ENCODE results near the gene NTM.

The NTM gene

DNA sequence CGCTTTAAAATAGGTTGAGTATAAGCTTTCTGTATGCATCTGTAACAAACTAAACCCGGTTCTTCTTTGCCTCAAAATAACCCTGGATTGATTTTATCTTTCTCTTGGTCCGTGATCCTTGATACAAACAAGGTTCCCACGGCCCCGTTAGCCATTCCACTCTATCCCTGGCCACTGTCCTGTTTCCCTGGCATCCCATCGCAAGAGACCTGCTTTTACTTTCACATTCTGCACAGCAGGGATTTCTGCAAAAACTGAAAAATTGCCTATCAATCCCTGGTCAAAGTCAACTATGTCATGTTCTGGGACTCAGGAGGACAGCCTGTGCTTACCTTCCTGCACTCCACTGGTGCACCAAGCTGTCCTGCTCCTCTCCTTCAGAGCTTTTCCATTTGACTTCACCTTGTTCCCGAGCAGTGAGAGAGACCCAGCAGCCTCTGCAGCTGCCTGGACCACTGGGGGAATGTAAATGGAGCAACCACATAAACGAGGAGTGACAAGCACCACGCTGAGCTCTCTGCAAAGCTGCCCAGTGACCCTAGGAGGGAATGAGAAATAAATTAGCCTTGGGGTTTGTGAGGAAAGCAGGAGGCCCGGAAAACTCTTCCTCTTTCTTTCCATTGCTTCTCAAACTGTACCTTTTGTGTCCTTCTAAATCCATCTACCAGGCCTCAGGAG, 175.9 kb downstream of the NTM start:
- Histone ChIP-seq H3K36me3 (ENCODE audit: control insufficient read depth, insufficient read depth, low read length) (no peaks in the 10 kb centered on the region), H3K4me3 (ENCODE audit: extremely low read depth, insufficient read depth, low read length, poor library complexity, severe bottlenecking) (no peak overlapping the region), H3K9me3 (ENCODE audit: control insufficient read depth, low read length) (no peaks in the 10 kb centered on the region), H3K27ac (ENCODE audit: low read depth, low read length, severe bottlenecking) (no peak overlapping the region), H3K4me1 (ENCODE audit: control insufficient read depth, insufficient read depth, low read length, poor library complexity, severe bottlenecking) (no peaks in the 10 kb centered on the region)
- 55 to 63% methylated on average over 8 to 9 of the region's 10 CpGs for WGBS, 2 experiments (ENCODE audit: insufficient coverage in 2 of 2)

DNA sequence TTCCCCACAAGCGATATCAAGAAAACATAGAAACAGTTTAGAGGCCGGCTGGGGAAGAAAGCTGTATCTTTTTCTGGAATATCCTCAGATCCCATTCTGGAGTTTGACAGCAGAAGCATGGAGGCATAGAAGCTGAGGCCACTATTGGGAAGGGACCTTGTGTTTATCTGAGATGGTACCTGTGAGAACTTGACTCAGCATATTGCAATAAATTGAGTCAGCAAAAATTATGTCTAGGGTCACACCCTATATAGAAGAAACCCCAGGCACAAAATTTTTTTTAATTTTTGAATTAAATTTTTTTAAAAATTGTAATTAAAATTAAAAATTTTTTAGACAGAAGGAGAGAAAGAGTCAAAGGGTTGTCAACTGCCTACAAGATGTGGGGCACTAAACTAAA, 178.7 kb downstream of the NTM start:
- H3K36me3 ChIP-seq (ENCODE audit: control insufficient read depth, insufficient read depth, low read length) = no peaks in the 10 kb centered on the region
- no peak overlapping the region for H3K27ac ChIP-seq (ENCODE audit: low read depth, low read length, severe bottlenecking)
- no peaks in the 10 kb centered on the region for H3K9me3 ChIP-seq (ENCODE audit: control insufficient read depth, low read length)
- H3K4me1 ChIP-seq (ENCODE audit: control insufficient read depth, insufficient read depth, low read length, poor library complexity, severe bottlenecking) = no peaks in the 10 kb centered on the region
- WGBS, 2 experiments (ENCODE audit: insufficient coverage in 2 of 2) = 73 to 86% methylated on average over 2 of the region's 2 CpGs
- H3K4me3 ChIP-seq (ENCODE audit: extremely low read depth, insufficient read depth, low read length, poor library complexity, severe bottlenecking) = no peak overlapping the region

DNA sequence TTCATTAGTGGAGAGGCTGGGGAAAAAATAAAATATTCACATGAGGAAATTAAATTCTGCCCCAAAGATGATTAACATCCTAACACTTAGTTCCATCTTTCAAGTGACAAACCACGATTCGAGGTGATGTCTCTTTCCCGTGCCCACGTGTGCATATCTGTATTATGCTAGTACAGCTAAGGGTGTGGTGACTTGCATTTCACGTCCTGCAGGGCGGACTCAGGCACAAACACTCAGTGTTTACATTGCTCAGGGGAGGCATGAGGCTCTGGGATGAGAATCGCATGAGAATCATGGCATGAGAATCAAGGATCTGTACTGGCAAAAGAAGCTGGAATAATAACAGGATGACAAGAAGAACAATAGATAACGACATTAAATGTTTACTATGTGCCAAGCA, 179.4 kb downstream of the NTM start:
- Histone ChIP-seq H3K9me3 (ENCODE audit: control insufficient read depth, low read length) (no peaks in the 10 kb centered on the region), H3K4me1 (ENCODE audit: control insufficient read depth, insufficient read depth, low read length, poor library complexity, severe bottlenecking) (no peaks in the 10 kb centered on the region), H3K27ac (ENCODE audit: low read depth, low read length, severe bottlenecking) (no peak overlapping the region), H3K36me3 (ENCODE audit: control insufficient read depth, insufficient read depth, low read length) (no peaks in the 10 kb centered on the region), H3K4me3 (ENCODE audit: extremely low read depth, insufficient read depth, low read length, poor library complexity, severe bottlenecking) (no peak overlapping the region)
- WGBS, 2 experiments (ENCODE audit: insufficient coverage in 2 of 2) = 86 to 88% methylated on average over 8 of the region's 8 CpGs

DNA sequence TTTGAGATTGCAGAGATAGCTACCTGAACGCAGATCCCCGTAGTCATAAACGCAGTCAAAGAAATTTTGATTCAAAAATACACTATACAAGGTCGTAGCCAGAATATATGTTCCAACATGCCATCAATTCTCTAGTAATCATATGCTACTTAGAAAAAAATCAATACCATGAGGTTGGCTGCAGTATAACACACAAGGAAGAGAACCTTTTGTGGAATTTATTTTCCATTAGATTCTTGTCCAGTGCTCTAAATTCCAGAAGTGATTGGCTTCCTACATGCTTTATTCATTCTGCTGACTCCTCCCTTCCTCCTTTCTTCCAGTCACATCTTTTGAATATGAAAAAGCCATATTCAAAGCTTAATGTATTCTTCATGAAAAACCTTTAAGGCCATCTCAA, 189.9 kb downstream of the NTM start:
- H3K9me3 ChIP-seq (ENCODE audit: control insufficient read depth, low read length) = no peaks in the 10 kb centered on the region
- H3K36me3 ChIP-seq (ENCODE audit: control insufficient read depth, insufficient read depth, low read length) = no peaks in the 10 kb centered on the region
- H3K4me3 ChIP-seq (ENCODE audit: extremely low read depth, insufficient read depth, low read length, poor library complexity, severe bottlenecking) = no peak overlapping the region
- no peak overlapping the region for H3K27ac ChIP-seq (ENCODE audit: low read depth, low read length, severe bottlenecking)
- 86 to 93% methylated on average over 3 of the region's 4 CpGs for WGBS, 2 experiments (ENCODE audit: insufficient coverage in 2 of 2)
- no peaks in the 10 kb centered on the region for H3K4me1 ChIP-seq (ENCODE audit: control insufficient read depth, insufficient read depth, low read length, poor library complexity, severe bottlenecking)

DNA sequence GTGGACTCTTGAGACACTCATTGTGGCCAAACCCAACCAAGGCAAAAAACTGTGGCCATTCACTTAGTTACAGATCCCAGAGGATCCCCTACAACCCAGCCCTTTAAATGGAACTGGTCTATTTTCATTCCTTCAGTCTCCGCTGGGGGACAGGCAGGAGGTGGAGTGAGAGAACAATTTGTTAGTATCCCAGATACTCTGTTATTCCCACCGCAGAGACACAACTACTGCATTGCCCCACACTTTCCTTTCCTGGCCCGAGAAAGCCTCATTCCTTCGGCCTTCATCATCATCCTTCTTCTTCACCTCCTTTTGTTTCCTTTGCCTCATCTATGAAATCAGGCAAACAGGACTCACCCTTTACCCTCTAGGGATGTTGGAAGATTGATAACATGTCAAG, 191.1 kb downstream of the NTM start:
- Histone ChIP-seq H3K4me1 (ENCODE audit: control insufficient read depth, insufficient read depth, low read length, poor library complexity, severe bottlenecking) (no peaks in the 10 kb centered on the region), H3K27ac (ENCODE audit: low read depth, low read length, severe bottlenecking) (no peak overlapping the region)
- WGBS, 2 experiments (ENCODE audit: insufficient coverage in 2 of 2) = 31 to 35% methylated on average over 2 to 3 of the region's 4 CpGs

DNA sequence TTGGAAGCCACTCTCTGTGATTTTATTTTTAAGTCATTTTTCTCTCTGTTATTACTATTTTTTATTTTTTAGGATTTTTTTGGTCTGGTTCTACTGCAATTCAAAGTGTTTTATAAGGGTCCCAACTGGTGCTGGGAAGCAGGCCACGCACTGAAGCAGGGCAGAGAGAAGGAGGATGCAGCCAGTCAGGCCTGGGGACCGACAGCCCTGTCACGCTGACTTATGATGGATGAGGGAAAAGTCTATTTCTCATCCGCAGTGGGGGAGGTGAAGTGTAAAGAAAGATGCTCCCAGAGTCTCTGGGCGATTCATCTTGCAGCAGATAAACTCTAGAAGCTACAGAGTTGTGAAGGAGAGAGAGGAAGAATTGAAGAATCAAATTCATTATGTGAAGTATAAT, 191.6 kb downstream of the NTM start:
- no peaks in the 10 kb centered on the region for H3K9me3 ChIP-seq (ENCODE audit: control insufficient read depth, low read length)
- no peaks in the 10 kb centered on the region for H3K36me3 ChIP-seq (ENCODE audit: control insufficient read depth, insufficient read depth, low read length)
- H3K4me3 ChIP-seq (ENCODE audit: extremely low read depth, insufficient read depth, low read length, poor library complexity, severe bottlenecking) = no peak overlapping the region
- WGBS, 2 experiments (ENCODE audit: insufficient coverage in 2 of 2) = 82 to 93% methylated on average over 4 to 5 of the region's 5 CpGs
- no peaks in the 10 kb centered on the region for H3K4me1 ChIP-seq (ENCODE audit: control insufficient read depth, insufficient read depth, low read length, poor library complexity, severe bottlenecking)
- no peak overlapping the region for H3K27ac ChIP-seq (ENCODE audit: low read depth, low read length, severe bottlenecking)

More for the DNA sequence above, 191.1 kb downstream of the NTM start:
- no peak overlapping the region for H3K4me3 ChIP-seq (ENCODE audit: extremely low read depth, insufficient read depth, low read length, poor library complexity, severe bottlenecking)
- no peaks in the 10 kb centered on the region for H3K36me3 ChIP-seq (ENCODE audit: control insufficient read depth, insufficient read depth, low read length)
- H3K9me3 ChIP-seq (ENCODE audit: control insufficient read depth, low read length) = no peaks in the 10 kb centered on the region

DNA sequence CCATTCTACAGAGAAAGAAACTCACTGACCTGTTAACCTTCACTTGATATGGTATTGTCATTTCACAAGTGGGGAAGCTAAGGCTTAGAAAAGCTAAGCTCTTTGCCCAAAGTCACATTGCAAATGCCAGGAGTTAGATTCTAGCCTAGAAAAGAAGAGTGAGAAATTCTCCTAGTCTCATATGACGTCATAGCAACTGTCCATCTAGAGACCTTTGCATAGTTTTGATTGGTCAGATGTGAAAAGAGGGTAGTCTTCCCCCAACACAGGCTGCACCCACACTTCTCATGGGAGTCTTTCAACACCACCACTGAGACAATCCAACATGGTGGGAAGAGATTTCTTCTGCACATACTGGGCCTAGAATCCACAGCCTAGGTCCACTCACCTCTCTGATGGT, 197.9 kb downstream of the NTM start:
- Histone ChIP-seq H3K4me3 (ENCODE audit: extremely low read depth, insufficient read depth, low read length, poor library complexity, severe bottlenecking) (no peak overlapping the region), H3K27ac (ENCODE audit: low read depth, low read length, severe bottlenecking) (no peak overlapping the region), H3K9me3 (ENCODE audit: control insufficient read depth, low read length) (no peaks in the 10 kb centered on the region), H3K36me3 (ENCODE audit: control insufficient read depth, insufficient read depth, low read length) (no peaks in the 10 kb centered on the region), H3K4me1 (ENCODE audit: control insufficient read depth, insufficient read depth, low read length, poor library complexity, severe bottlenecking) (no peaks in the 10 kb centered on the region)
- WGBS, 2 experiments (ENCODE audit: insufficient coverage in 2 of 2) = no CpG with 5 or more reads among the region's 1 CpG

DNA sequence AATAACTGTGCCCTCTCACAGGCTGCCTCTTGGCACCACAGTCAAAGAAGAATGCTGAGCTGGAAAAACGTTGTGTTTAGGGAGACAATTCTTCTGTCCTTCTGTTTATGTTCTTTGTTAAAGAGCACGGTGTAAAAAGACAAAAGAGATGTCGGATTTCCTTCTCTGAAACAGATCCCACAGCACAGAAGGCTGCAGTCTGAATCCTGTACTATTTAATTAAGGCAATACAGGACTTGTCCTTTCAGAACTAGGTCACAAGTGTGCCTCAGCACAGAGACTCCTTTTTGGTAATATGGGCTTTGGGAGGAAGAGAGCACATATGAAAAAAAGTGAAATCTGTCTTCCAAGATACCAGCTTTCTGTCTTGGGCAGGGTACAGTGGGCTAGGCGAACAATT, 201.2 kb downstream of the NTM start:
- WGBS, 2 experiments (ENCODE audit: insufficient coverage in 2 of 2) = 69 to 77% methylated on average over 3 to 4 of the region's 4 CpGs
- H3K4me1 ChIP-seq (ENCODE audit: control insufficient read depth, insufficient read depth, low read length, poor library complexity, severe bottlenecking) = no peaks in the 10 kb centered on the region
- no peaks in the 10 kb centered on the region for H3K36me3 ChIP-seq (ENCODE audit: control insufficient read depth, insufficient read depth, low read length)
- H3K27ac ChIP-seq (ENCODE audit: low read depth, low read length, severe bottlenecking) = no peak overlapping the region
- H3K9me3 ChIP-seq (ENCODE audit: control insufficient read depth, low read length) = no peaks in the 10 kb centered on the region
- no peak overlapping the region for H3K4me3 ChIP-seq (ENCODE audit: extremely low read depth, insufficient read depth, low read length, poor library complexity, severe bottlenecking)

DNA sequence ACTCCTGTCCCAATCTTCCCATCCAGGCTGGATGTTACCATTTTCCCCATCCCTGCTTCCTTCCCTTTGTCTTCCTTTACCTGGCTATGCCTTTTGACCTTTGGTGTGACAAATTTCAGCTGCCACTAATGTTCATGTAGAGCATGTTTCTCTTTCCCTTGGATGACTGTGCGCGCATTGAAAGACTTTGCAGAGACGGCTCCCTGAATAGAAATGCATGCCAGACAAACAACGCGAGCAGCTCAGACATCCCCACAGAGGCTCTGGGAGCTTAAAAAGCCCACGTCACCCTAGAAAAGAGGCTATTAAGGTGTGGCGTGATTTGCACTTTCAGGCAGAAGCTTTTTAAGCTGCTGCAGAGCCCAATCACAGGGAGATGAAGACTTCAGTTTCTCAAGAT, 202.0 kb downstream of the NTM start:
- no peaks in the 10 kb centered on the region for H3K36me3 ChIP-seq (ENCODE audit: control insufficient read depth, insufficient read depth, low read length)
- H3K27ac ChIP-seq (ENCODE audit: low read depth, low read length, severe bottlenecking) = no peak overlapping the region
- H3K4me3 ChIP-seq (ENCODE audit: extremely low read depth, insufficient read depth, low read length, poor library complexity, severe bottlenecking) = no peak overlapping the region
- no peaks in the 10 kb centered on the region for H3K4me1 ChIP-seq (ENCODE audit: control insufficient read depth, insufficient read depth, low read length, poor library complexity, severe bottlenecking)
- 85 to 93% methylated on average over 5 to 7 of the region's 7 CpGs for WGBS, 2 experiments (ENCODE audit: insufficient coverage in 2 of 2)
- H3K9me3 ChIP-seq (ENCODE audit: control insufficient read depth, low read length) = no peaks in the 10 kb centered on the region

DNA sequence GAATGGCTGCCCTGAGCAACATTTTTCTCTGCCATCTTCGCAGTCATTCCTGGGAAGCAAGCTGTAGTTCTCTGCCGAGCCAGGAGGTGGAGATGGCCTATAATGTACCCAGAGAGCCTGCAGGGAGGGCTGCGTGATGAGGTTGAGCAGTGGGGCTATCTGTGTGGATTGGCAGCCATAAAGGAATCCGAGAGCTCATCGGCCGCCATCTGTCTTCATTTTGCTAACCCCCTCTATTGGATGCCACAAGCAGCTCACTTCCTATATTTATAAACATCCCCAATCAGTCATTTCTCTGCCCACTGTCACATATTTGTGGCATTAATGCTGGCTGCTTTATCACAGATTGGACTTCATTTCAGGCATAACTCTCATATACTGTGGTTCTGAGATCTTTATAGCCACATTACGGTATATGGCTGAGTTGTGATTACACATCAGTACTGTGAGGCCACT, 209.5 kb downstream of the NTM start:
- H3K36me3 ChIP-seq (ENCODE audit: control insufficient read depth, insufficient read depth, low read length) = no peaks in the 10 kb centered on the region
- H3K27ac ChIP-seq (ENCODE audit: low read depth, low read length, severe bottlenecking) = no peak overlapping the region
- H3K4me3 ChIP-seq (ENCODE audit: extremely low read depth, insufficient read depth, low read length, poor library complexity, severe bottlenecking) = no peak overlapping the region
- H3K9me3 ChIP-seq (ENCODE audit: control insufficient read depth, low read length) = no peaks in the 10 kb centered on the region
- peaks cover 8% of the 10 kb centered on the region for H3K4me1 ChIP-seq (ENCODE audit: control insufficient read depth, insufficient read depth, low read length, poor library complexity, severe bottlenecking)
- 65 to 73% methylated on average over 5 of the region's 7 CpGs for WGBS, 2 experiments (ENCODE audit: insufficient coverage in 2 of 2)

DNA sequence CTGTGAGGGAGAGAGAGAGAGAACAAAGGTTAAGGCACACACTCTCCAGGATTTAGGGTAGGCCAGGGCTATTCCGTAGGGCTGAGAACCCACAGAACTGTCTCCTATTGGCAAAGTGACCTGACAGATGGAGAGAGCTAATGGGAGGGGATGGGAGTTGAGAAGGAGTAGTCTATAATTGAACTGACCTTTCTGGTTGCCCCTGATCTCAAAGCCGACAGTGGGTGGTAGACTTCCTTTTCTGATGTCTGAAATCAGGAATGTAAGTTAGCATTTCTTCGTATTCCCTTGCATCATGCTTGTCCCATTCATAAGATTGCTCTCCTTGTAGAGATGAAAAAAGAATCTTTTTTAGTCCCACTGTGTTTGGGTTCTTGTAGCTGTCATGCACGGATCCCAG, 210.1 kb downstream of the NTM start:
- peaks cover 8% of the 10 kb centered on the region for H3K4me1 ChIP-seq (ENCODE audit: control insufficient read depth, insufficient read depth, low read length, poor library complexity, severe bottlenecking)
- no peaks in the 10 kb centered on the region for H3K9me3 ChIP-seq (ENCODE audit: control insufficient read depth, low read length)
- H3K36me3 ChIP-seq (ENCODE audit: control insufficient read depth, insufficient read depth, low read length) = no peaks in the 10 kb centered on the region
- H3K4me3 ChIP-seq (ENCODE audit: extremely low read depth, insufficient read depth, low read length, poor library complexity, severe bottlenecking) = no peak overlapping the region
- H3K27ac ChIP-seq (ENCODE audit: low read depth, low read length, severe bottlenecking) = no peak overlapping the region
- WGBS, 2 experiments (ENCODE audit: insufficient coverage in 2 of 2) = 93 to 97% methylated on average over 3 to 4 of the region's 4 CpGs
